Epithelial cell of esophagus (primary cell): ENCODE data around the gene HOXD12.

Source experiments
- DNase-seq: peaks from one replicate; pipeline ENCODE4 v3.0.0; 2010; ENCODE audit warnings: low read depth
- H3K4me3 ChIP-seq: 2 replicates; pipeline ENCODE4 v1.5.1; 2011; ENCODE audit warnings: mild to moderate bottlenecking, low read length, control low read depth
- CTCF ChIP-seq: IDR thresholded peaks from 2 replicates; pipeline ENCODE4 v1.5.1; 2011; ENCODE audit warnings: low read depth, mild to moderate bottlenecking, low read length, control low read depth, inconsistent platforms; ENCODE audit not compliant: insufficient read depth; ENCODE audit errors: missing control alignments

The HOXD12 gene

GRCh38 chr2:176140513-176141317 lies 41.1 kb downstream of the HOXD12 start:
- peak; percentile 65 for DNase-seq
- peak; percentile 73 for TF ChIP-seq CTCF
- peak overlapping the region; percentile 33 for H3K4me3 ChIP-seq

- TF ChIP-seq CTCF = no peak
- no peak for DNase-seq
- no peak overlapping the region for H3K4me3 ChIP-seq
Observed at GRCh38 chr2:176142281-176142680, 42.7 kb downstream of the HOXD12 start.

GRCh38 chr2:176145085-176145969 lies 45.7 kb downstream of the HOXD12 start:
- TF ChIP-seq CTCF = no peak
- H3K4me3 ChIP-seq = no peak overlapping the region
- DNase-seq = no peak

GRCh38 chr2:176146101-176146500 lies 46.5 kb downstream of the HOXD12 start:
- TF ChIP-seq CTCF = no peak
- DNase-seq = no peak
- no peak overlapping the region for H3K4me3 ChIP-seq

- no peak for TF ChIP-seq CTCF
- H3K4me3 ChIP-seq = no peak overlapping the region
- DNase-seq = no peak
Observed at GRCh38 chr2:176146645-176147044, 47.0 kb downstream of the HOXD12 start.

- DNase-seq = no peak
- no peak for TF ChIP-seq CTCF
- H3K4me3 ChIP-seq = no peak overlapping the region
Observed at GRCh38 chr2:176147210-176147799, 47.7 kb downstream of the HOXD12 start.
